SK-N-SH treated with all-trans-retinoic acid at 6 μM for 48 hours (cell line): Measurements from ENCODE around the gene TASOR2.

Experiments used
- ESRRG ChIP-seq: fragments of 250-450 bp; sonication (Bioruptor Pico); IDR thresholded peaks from 2 replicates; pipeline ENCODE4 v1.6.1; 2021; ENCODE audit warnings: mild to moderate bottlenecking
- GLIS3 ChIP-seq: fragments of 250-450 bp; sonication (Bioruptor Pico); IDR thresholded peaks from 2 replicates; pipeline ENCODE4 v1.5.0; 2020; ENCODE audit warnings: mild to moderate bottlenecking, moderate library complexity
- SNAI2 ChIP-seq: fragments of 250-450 bp; sonication (Bioruptor Pico); IDR thresholded peaks from 2 replicates; pipeline ENCODE4 v1.5.0; 2020; ENCODE audit warnings: mild to moderate bottlenecking, moderate library complexity
- ZFP3 ChIP-seq: fragments of 250-450 bp; sonication (Bioruptor Pico); IDR thresholded peaks from 2 replicates; pipeline ENCODE4 v1.5.0; 2020; ENCODE audit warnings: mild to moderate bottlenecking, moderate library complexity
- ZNF70 ChIP-seq: fragments of 450-650 bp; formaldehyde crosslinking; IDR thresholded peaks from 2 replicates; pipeline ENCODE4 v1.5.0; 2020; ENCODE audit warnings: mild to moderate bottlenecking, moderate library complexity
- TF ChIP-seq, protein P1 (sequence below): fragments of 250-450 bp; sonication (Bioruptor Pico); IDR thresholded peaks from 2 replicates; pipeline ENCODE4 v1.8.0; 2020; ENCODE audit warnings: mild to moderate bottlenecking, moderate library complexity, borderline replicate concordance

GRCh38 chr10:5683065-5683464 lies 1.6 kb upstream of the TASOR2 start:
- TF ChIP-seq SNAI2 (CRISPR knock-in tag) (no peak), ZNF70 (CRISPR knock-in tag) (no peak), GLIS3 (no peak), ZFP3 (CRISPR knock-in tag) (no peak), ESRRG (CRISPR knock-in tag) (no peak)
- TF ChIP-seq, protein P1, sequence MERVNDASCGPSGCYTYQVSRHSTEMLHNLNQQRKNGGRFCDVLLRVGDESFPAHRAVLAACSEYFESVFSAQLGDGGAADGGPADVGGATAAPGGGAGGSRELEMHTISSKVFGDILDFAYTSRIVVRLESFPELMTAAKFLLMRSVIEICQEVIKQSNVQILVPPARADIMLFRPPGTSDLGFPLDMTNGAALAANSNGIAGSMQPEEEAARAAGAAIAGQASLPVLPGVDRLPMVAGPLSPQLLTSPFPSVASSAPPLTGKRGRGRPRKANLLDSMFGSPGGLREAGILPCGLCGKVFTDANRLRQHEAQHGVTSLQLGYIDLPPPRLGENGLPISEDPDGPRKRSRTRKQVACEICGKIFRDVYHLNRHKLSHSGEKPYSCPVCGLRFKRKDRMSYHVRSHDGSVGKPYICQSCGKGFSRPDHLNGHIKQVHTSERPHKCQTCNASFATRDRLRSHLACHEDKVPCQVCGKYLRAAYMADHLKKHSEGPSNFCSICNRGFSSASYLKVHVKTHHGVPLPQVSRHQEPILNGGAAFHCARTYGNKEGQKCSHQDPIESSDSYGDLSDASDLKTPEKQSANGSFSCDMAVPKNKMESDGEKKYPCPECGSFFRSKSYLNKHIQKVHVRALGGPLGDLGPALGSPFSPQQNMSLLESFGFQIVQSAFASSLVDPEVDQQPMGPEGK (CRISPR knock-in tag) = no peak
